Keratinocyte (primary cell): Measurements from ENCODE around the gene EGF. TPM values are rescaled to one million over a fixed set of nuclear protein-coding genes. Genes with fewer than 3 reads are reported as not detected.

Source experiments
- DNase-seq: peaks from one replicate; pipeline ENCODE4 v3.0.0-alpha.2; 2011; ENCODE audit warnings: low read depth, missing footprints, low spot score
- FAIRE-seq: peaks from 2 replicates; lab custom pipeline; 2011; peaks lifted over from hg19 to GRCh38; lab: Jason Lieb, UNC
- H2AFZ ChIP-seq: 2 replicates; pipeline ENCODE4 v1.6.0; 2012; ENCODE audit warnings: low read length, control low read depth, inconsistent platforms; ENCODE audit not compliant: control insufficient read depth
- H3K27ac ChIP-seq: 2 replicates; pipeline ENCODE4 v1.5.1; 2011; ENCODE audit warnings: low read length; ENCODE audit not compliant: control insufficient read depth, insufficient read depth
- H3K27me3 ChIP-seq: 3 replicates; pipeline ENCODE4 v1.6.0; 2011; ENCODE audit warnings: low read length; ENCODE audit not compliant: control insufficient read depth, insufficient read depth; ENCODE audit errors: extremely low read depth
- H3K36me3 ChIP-seq, 2 experiments: 2 replicates in 1 of 2; 3 replicates in 1 of 2; pipeline ENCODE4 v1.5.1; 2011; ENCODE audit warnings: low read length in 2 of 2, mild to moderate bottlenecking in 1 of 2; ENCODE audit not compliant: control insufficient read depth in 2 of 2, insufficient read depth in 2 of 2; ENCODE audit errors: extremely low read depth in 1 of 2
- H3K4me1 ChIP-seq: 3 replicates; pipeline ENCODE4 v1.5.1; 2011; ENCODE audit warnings: low read length; ENCODE audit not compliant: control insufficient read depth, insufficient read depth; ENCODE audit errors: extremely low read depth
- H3K4me2 ChIP-seq: 3 replicates; pipeline ENCODE4 v1.6.0; 2011; ENCODE audit warnings: low read depth, low read length; ENCODE audit not compliant: control insufficient read depth, insufficient read depth; ENCODE audit errors: extremely low read depth
- H3K4me3 ChIP-seq, 3 experiments: fragments of 200-600 bp in 1 of 3; sonication (generic) in 1 of 3; 2 replicates in 2 of 3; 3 replicates in 1 of 3; pipeline ENCODE4 v1.5.1; 2011 to 2016; ENCODE audit warnings: low read length in 3 of 3, mild to moderate bottlenecking in 3 of 3, control low read depth in 2 of 3, inconsistent platforms in 1 of 3, low read depth in 1 of 3, mixed read lengths in 1 of 3, mixed run types in 1 of 3, moderate library complexity in 1 of 3; ENCODE audit not compliant: control insufficient read depth in 2 of 3, insufficient read depth in 2 of 3; ENCODE audit errors: extremely low read depth in 1 of 3
- H3K79me2 ChIP-seq: 2 replicates; pipeline ENCODE4 v1.6.0; 2012; ENCODE audit warnings: low read length; ENCODE audit not compliant: control insufficient read depth, insufficient read depth
- H3K9ac ChIP-seq: 3 replicates; pipeline ENCODE4 v1.6.0; 2011; ENCODE audit warnings: low read length; ENCODE audit not compliant: control insufficient read depth, insufficient read depth; ENCODE audit errors: extremely low read depth
- H3K9me1 ChIP-seq: 3 replicates; pipeline ENCODE4 v1.6.0; 2011; ENCODE audit warnings: low read length; ENCODE audit not compliant: control insufficient read depth, insufficient read depth; ENCODE audit errors: extremely low read depth
- H3K9me3 ChIP-seq: 2 replicates; pipeline ENCODE4 v1.5.1; 2012; ENCODE audit warnings: low read depth, low read length; ENCODE audit not compliant: control insufficient read depth
- H4K20me1 ChIP-seq: 3 replicates; pipeline ENCODE4 v1.6.0; 2011; ENCODE audit warnings: low read length; ENCODE audit not compliant: control insufficient read depth, insufficient read depth; ENCODE audit errors: extremely low read depth
- EZH2 ChIP-seq: IDR thresholded peaks from one replicate; pipeline ENCODE4 v1.6.1; 2012; ENCODE audit warnings: inconsistent platforms, mild to moderate bottlenecking, low read length, moderate library complexity
- dilution Hi-C: fragments of 300-500 bp; cut with MboI; formaldehyde crosslinking; loops from one replicate; pipeline ENCODE4 v1.7.0; 2020; ENCODE audit warnings: low sequenced_read_pairs; ENCODE audit not compliant: extremely low pct_ligation_motif_present
- polyA plus RNA-seq, 5 experiments: library from polyadenylated mRNA; depleted of rRNA in 3 of 5; stranded (reverse) in 3 of 5; stranded (forward) in 1 of 5; unstranded in 1 of 5; fragments of >200 nt; gene quantifications; 1 replicate in 1 of 5; 2 replicates in 3 of 5; 3 replicates in 1 of 5; pipeline versions ENCODE4 v1.2.1 to v1.2.3, GENCODE V29; 2011 to 2012; ENCODE audit warnings: missing spikeins in 2 of 5, low read depth in 1 of 5, low replicate concordance in 1 of 5
- TF ChIP-seq, protein P1 (sequence below), 3 experiments: IDR thresholded peaks in 1 of 3; conservative IDR thresholded peaks in 1 of 3; optimal IDR thresholded peaks in 1 of 3; 2 replicates in 2 of 3; 3 replicates in 1 of 3; pipeline versions ENCODE3 to v1.5.1; 2011; ENCODE audit warnings: low read length in 3 of 3, mild to moderate bottlenecking in 3 of 3, moderate library complexity in 2 of 3, control low read depth in 1 of 3, inconsistent platforms in 1 of 3; ENCODE audit not compliant: insufficient read depth in 2 of 3; ENCODE audit errors: extremely low read depth in 1 of 3

EGF gene
- polyA plus RNA-seq, 1 donor (not counting 4 experiments of a cell fraction or from before 2014, with no cell fraction given) = 1.3 TPM

DNA sequence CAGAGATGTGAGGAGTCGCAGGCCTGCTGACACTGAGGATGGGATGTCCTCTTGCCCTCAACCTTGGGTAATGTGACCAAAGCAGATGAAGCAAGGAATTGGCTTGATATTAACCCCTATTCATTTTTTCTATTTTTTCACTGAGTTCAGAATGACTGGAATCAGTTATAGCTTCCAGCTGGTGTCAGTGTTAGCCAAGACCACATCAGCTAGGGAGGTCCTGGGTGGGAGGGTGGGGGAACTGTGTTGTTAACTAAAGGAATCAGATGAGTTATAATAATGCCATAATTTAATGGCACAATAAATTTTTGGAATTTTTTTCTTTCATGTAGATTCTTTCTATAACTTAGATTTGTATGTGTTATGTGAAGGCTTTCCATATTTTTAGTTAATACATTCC is 91.9 kb downstream of the EGF start:
- no peaks in the 10 kb centered on the region for H3K27me3 ChIP-seq
- no peaks in the 10 kb centered on the region for H4K20me1 ChIP-seq
- no peaks in the 10 kb centered on the region for H3K79me2 ChIP-seq
- no peak overlapping the region for H3K4me3 ChIP-seq
- DNase-seq (no peak), FAIRE-seq (no peak)
- H3K9me1 ChIP-seq = no peaks in the 10 kb centered on the region
- H3K9ac ChIP-seq = no peak overlapping the region
- H3K4me1 ChIP-seq = peaks cover 4% of the 10 kb centered on the region
- dilution Hi-C loops = no loop called here
- no peaks in the 10 kb centered on the region for H3K36me3 ChIP-seq
- no peak overlapping the region for H3K4me2 ChIP-seq
- no peak overlapping the region for H3K27ac ChIP-seq
- TF ChIP-seq, protein P1, sequence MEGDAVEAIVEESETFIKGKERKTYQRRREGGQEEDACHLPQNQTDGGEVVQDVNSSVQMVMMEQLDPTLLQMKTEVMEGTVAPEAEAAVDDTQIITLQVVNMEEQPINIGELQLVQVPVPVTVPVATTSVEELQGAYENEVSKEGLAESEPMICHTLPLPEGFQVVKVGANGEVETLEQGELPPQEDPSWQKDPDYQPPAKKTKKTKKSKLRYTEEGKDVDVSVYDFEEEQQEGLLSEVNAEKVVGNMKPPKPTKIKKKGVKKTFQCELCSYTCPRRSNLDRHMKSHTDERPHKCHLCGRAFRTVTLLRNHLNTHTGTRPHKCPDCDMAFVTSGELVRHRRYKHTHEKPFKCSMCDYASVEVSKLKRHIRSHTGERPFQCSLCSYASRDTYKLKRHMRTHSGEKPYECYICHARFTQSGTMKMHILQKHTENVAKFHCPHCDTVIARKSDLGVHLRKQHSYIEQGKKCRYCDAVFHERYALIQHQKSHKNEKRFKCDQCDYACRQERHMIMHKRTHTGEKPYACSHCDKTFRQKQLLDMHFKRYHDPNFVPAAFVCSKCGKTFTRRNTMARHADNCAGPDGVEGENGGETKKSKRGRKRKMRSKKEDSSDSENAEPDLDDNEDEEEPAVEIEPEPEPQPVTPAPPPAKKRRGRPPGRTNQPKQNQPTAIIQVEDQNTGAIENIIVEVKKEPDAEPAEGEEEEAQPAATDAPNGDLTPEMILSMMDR (optimal IDR thresholded peaks at IDR 0.05 in 1 of 3, IDR thresholded peaks at IDR 0.05 in 1 of 3, conservative IDR thresholded peaks at IDR 0.05 in 1 of 3; ENCODE audit: extremely low read depth in 1 of 3, insufficient read depth in 2 of 3, low read length in 3 of 3) = no peak
- no peak for TF ChIP-seq EZH2
- H2AFZ ChIP-seq = no peak overlapping the region
- H3K9me3 ChIP-seq = no peaks in the 10 kb centered on the region

DNA sequence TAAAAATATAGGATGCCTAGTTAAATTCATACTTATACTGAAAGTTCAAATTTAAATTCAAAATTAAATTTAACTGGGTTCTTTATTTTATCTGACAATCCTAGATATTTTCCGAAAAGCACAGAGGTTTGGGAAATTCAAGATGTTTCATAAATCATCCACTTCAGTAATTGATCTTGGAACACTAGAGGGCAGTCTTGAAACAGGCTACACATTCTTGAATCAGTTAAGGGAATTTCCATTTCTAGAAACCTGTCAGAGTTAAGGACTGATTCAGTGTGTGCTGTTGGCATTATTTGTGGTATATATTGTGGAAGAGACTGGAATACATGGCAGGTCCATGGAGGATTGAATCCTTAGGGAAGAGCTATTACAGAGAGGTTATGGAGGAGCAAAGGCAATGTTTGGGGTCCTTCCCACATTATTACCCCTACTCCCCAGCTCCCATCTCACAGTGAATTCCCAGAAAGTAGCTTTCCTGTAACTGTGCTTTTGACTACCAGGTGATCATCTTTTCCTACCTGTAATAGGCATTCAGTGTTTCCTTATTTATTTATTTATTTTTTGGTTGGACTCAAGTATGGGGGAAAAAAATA is 92.9 kb downstream of the EGF start:
- H3K79me2 ChIP-seq = no peaks in the 10 kb centered on the region
- H3K27me3 ChIP-seq = no peaks in the 10 kb centered on the region
- H3K9me1 ChIP-seq = no peaks in the 10 kb centered on the region
- no peak overlapping the region for H3K9ac ChIP-seq
- H3K4me2 ChIP-seq = no peak overlapping the region
- no peaks in the 10 kb centered on the region for H3K36me3 ChIP-seq
- H3K4me3 ChIP-seq = no peak overlapping the region
- H3K4me1 ChIP-seq = peaks cover 4% of the 10 kb centered on the region
- no peaks in the 10 kb centered on the region for H4K20me1 ChIP-seq
- dilution Hi-C loops = no loop called here
- no peaks in the 10 kb centered on the region for H3K9me3 ChIP-seq
- no peak overlapping the region for H3K27ac ChIP-seq
- DNase-seq (peak; percentile 21), FAIRE-seq (peak; percentile 72)
- TF ChIP-seq EZH2 = no peak
- TF ChIP-seq, protein P1 (optimal IDR thresholded peaks at IDR 0.05 in 1 of 3, IDR thresholded peaks at IDR 0.05 in 1 of 3, conservative IDR thresholded peaks at IDR 0.05 in 1 of 3; ENCODE audit: extremely low read depth in 1 of 3, insufficient read depth in 2 of 3, low read length in 3 of 3) = peak in 2 of 3 experiments; percentile 55 to 70
- no peak overlapping the region for H2AFZ ChIP-seq
